Measurements from ENCODE around the gene FAM186B. TPM values are rescaled to one million over a fixed set of nuclear protein-coding genes. Genes with fewer than 3 reads are reported as not detected.

The FAM186B gene
- total RNA-seq, 1 experiment from 2014 or later: 1.3 TPM

- CTCF ChIA-PET: no interaction called here
- Histone ChIP-seq H3K9me2 (ENCODE audit: insufficient read depth) (no peaks in the 10 kb centered on the region), H3F3A (ENCODE audit: insufficient read depth, low read depth) (peaks cover 5% of the 10 kb centered on the region; the same call in 1 of the 2 replicates), H4K20me1 (ENCODE audit: insufficient read depth) (peaks cover 8% of the 10 kb centered on the region; the same call in 1 of the 2 replicates), H3K4me1 (replicated peaks; ENCODE audit: insufficient read depth) (no peaks in the 10 kb centered on the region), H3K27ac (no peak overlapping the region), H3K27me3 (ENCODE audit: insufficient read depth, low read depth) (no peaks in the 10 kb centered on the region), H2AFZ (no peak overlapping the region), H3K4me2 (no peak overlapping the region), H3K4me3 (no peak overlapping the region), H3K79me2 (ENCODE audit: low read depth) (0 out of 2 replicates have a peak, but pooled peaks cover 4% of the 10 kb centered on the region), H3K36me3 (ENCODE audit: low read depth) (no peaks in the 10 kb centered on the region), H3K9me3 (ENCODE audit: insufficient read depth, low read depth) (no peaks in the 10 kb centered on the region)
- POLR2A ChIA-PET (ENCODE audit: unreplicated experiment): interaction anchor here (0.6 kb wide), 1 partner anchor 120 kb away, joined by 6 read pairs; no protein-coding TSS in a partner anchor
- intact Hi-C loops (cut with micrococcal nuclease; ENCODE audit: unreplicated experiment): no loop called here
- BruUV-seq (replicated peaks): no TSS peak
- TF ChIP-seq, protein P1, sequence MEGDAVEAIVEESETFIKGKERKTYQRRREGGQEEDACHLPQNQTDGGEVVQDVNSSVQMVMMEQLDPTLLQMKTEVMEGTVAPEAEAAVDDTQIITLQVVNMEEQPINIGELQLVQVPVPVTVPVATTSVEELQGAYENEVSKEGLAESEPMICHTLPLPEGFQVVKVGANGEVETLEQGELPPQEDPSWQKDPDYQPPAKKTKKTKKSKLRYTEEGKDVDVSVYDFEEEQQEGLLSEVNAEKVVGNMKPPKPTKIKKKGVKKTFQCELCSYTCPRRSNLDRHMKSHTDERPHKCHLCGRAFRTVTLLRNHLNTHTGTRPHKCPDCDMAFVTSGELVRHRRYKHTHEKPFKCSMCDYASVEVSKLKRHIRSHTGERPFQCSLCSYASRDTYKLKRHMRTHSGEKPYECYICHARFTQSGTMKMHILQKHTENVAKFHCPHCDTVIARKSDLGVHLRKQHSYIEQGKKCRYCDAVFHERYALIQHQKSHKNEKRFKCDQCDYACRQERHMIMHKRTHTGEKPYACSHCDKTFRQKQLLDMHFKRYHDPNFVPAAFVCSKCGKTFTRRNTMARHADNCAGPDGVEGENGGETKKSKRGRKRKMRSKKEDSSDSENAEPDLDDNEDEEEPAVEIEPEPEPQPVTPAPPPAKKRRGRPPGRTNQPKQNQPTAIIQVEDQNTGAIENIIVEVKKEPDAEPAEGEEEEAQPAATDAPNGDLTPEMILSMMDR (conservative IDR thresholded peaks at IDR 0.05): no peak
- TF ChIP-seq EZH2 (IDR thresholded peaks at IDR 0.05; ENCODE audit: low read depth): no peak
- no peak for DNase-seq
Measured at GRCh38 chr12:49582850-49583249, 22.6 kb downstream of the FAM186B start.

- TF ChIP-seq EZH2 (IDR thresholded peaks at IDR 0.05; ENCODE audit: low read depth): no peak
- TF ChIP-seq, protein P1 (conservative IDR thresholded peaks at IDR 0.05): no peak
- H3K4me1 ChIP-seq (replicated peaks; ENCODE audit: insufficient read depth): no peaks in the 10 kb centered on the region
- 0 out of 2 replicates have a peak, but pooled peaks cover 4% of the 10 kb centered on the region for H3K79me2 ChIP-seq (ENCODE audit: low read depth)
- H3K4me2 ChIP-seq: no peak overlapping the region
- H2AFZ ChIP-seq: no peak overlapping the region
- H3K9me3 ChIP-seq (ENCODE audit: insufficient read depth, low read depth): no peaks in the 10 kb centered on the region
- ChIA-PET POLR2A (ENCODE audit: unreplicated experiment) (no interaction called here), CTCF (no interaction called here)
- intact Hi-C loops (cut with micrococcal nuclease; ENCODE audit: unreplicated experiment): no loop called here
- peaks cover 5% of the 10 kb centered on the region; the same call in 1 of the 2 replicates for H3F3A ChIP-seq (ENCODE audit: insufficient read depth, low read depth)
- H3K27ac ChIP-seq: no peak overlapping the region
- no peak overlapping the region for H3K4me3 ChIP-seq
- no peak for DNase-seq
- H3K27me3 ChIP-seq (ENCODE audit: insufficient read depth, low read depth): no peaks in the 10 kb centered on the region
- H3K9me2 ChIP-seq (ENCODE audit: insufficient read depth): no peaks in the 10 kb centered on the region
- H3K36me3 ChIP-seq (ENCODE audit: low read depth): no peaks in the 10 kb centered on the region
- BruUV-seq (replicated peaks): no TSS peak
- H4K20me1 ChIP-seq (ENCODE audit: insufficient read depth): peaks cover 8% of the 10 kb centered on the region; the same call in 1 of the 2 replicates
Measured at GRCh38 chr12:49582201-49582600, 23.2 kb downstream of the FAM186B start.

DNA sequence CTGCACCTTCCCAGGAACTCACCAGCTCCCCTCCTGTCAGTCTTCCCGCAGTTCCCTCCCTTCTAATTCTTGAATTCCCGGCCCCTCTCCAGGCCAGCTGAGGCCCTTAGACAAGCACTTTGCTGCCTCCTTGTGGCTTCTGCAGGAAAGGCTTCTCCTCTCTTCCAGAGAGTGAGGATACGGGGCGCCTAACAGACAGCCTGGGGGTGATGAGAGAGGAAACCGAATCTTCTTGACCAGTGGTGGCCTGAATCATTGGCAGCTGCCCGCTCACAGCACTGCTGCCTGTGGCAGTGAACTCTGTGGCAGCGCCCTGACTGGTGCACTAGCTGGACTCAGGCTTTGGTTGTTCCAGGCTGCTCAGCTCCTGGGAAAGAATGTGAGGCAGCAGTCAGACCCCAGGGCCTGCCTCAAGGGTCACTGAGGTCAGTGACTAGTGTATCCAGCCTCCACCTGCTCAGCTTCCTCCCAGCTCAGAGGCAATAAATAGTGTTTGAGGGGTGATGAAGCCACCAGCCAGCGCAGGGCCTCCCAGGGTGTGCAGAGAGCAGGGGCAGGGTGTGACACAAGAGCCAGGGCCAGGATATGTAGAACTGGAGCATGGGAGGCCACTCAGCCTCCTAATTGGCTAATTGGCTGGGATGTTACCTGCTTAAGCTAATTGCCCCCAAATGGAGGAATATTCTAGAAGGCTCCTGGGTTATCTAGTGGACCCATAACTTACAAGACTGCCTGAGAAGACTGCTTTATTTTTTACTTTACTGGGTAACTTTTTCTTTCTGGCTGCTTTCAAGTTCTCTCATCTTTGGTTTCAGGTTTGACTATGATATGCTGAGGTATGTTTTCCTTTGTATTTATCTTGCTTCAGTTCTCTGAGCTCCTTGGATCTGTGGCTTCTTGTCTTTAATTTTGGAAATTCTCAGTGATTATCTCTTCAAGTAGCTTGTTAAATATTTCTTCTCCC is 24.6 kb downstream of the FAM186B start:
- peaks cover 5% of the 10 kb centered on the region; the same call in 1 of the 2 replicates for H3F3A ChIP-seq (ENCODE audit: insufficient read depth, low read depth)
- POLR2A ChIA-PET (ENCODE audit: unreplicated experiment): interaction anchor here (0.5 kb wide), 1 partner anchor 263 kb away, joined by 4 read pairs; no protein-coding TSS in a partner anchor
- no peak overlapping the region for H3K4me3 ChIP-seq
- DNase-seq: peak; percentile 65 to 66
- H3K27ac ChIP-seq: no peak overlapping the region
- 0 out of 2 replicates have a peak, but pooled peaks cover 4% of the 10 kb centered on the region for H3K79me2 ChIP-seq (ENCODE audit: low read depth)
- CTCF ChIA-PET: interaction anchor here (0.6 to 3.4 kb wide), 6 partner anchors 25 to 281 kb away, joined by 3 to 29 read pairs (median 4); no protein-coding TSS in a partner anchor
- intact Hi-C loops (cut with micrococcal nuclease; ENCODE audit: unreplicated experiment): loop anchor here (1.0 kb wide), 1 partner anchor 223 kb away; no protein-coding TSS in a partner anchor
- H3K9me2 ChIP-seq (ENCODE audit: insufficient read depth): no peaks in the 10 kb centered on the region
- H3K9me3 ChIP-seq (ENCODE audit: insufficient read depth, low read depth): no peaks in the 10 kb centered on the region
- H2AFZ ChIP-seq: no peak overlapping the region
- no peaks in the 10 kb centered on the region for H3K27me3 ChIP-seq (ENCODE audit: insufficient read depth, low read depth)
- BruUV-seq (replicated peaks): no TSS peak
- no peaks in the 10 kb centered on the region for H3K36me3 ChIP-seq (ENCODE audit: low read depth)
- no peak for TF ChIP-seq EZH2 (IDR thresholded peaks at IDR 0.05; ENCODE audit: low read depth)
- TF ChIP-seq, protein P1 (conservative IDR thresholded peaks at IDR 0.05): peak; percentile 83
- no peak overlapping the region for H3K4me2 ChIP-seq
- H3K4me1 ChIP-seq (replicated peaks; ENCODE audit: insufficient read depth): no peaks in the 10 kb centered on the region
- H4K20me1 ChIP-seq (ENCODE audit: insufficient read depth): peaks cover 8% of the 10 kb centered on the region; the same call in 1 of the 2 replicates

All from PC-9 (cell line).